KG1 (cell line): Measurements from ENCODE around the gene FHL2.
"Not testable (repeated sequence)": the region's sequence is repeated elsewhere in the genome, so short reads cannot be mapped to it uniquely, and the experiment has no call there.

ENCODE experiments used
- DNase-seq: peaks from one replicate; lab custom pipeline; 2025; lab: John Stamatoyannopoulos, UW

Gene FHL2

GRCh38 chr2:105398336-105399206 is at the start of gene FHL2:
Gene FHL2 (minus strand): TSS chr2:105399051. CDS start chr2:105386516, 12,535 bp downstream.
- DNase-seq = peak; percentile 27

GRCh38 chr2:105447476-105447875 is 48.6 kb upstream of the FHL2 start:
- no peak for DNase-seq

GRCh38 chr2:105446501-105446900 is 47.6 kb upstream of the FHL2 start:
- no peak for DNase-seq

- DNase-seq = no peak
Measured at GRCh38 chr2:105445976-105446375, 47.1 kb upstream of the FHL2 start.

GRCh38 chr2:105445498-105445897 is 46.6 kb upstream of the FHL2 start:
- DNase-seq = no peak

- no peak for DNase-seq
Measured at GRCh38 chr2:105443617-105444598, 45.1 kb upstream of the FHL2 start.

- no peak for DNase-seq
Measured at GRCh38 chr2:105442721-105443120, 43.9 kb upstream of the FHL2 start.

GRCh38 chr2:105442056-105442455 is 43.2 kb upstream of the FHL2 start:
- DNase-seq = no peak

GRCh38 chr2:105439141-105439540 is 40.3 kb upstream of the FHL2 start:
- no peak for DNase-seq

GRCh38 chr2:105438104-105438929 is 39.5 kb upstream of the FHL2 start:
- no peak for DNase-seq

GRCh38 chr2:105437708-105438103 is 38.9 kb upstream of the FHL2 start:
- DNase-seq = no peak

GRCh38 chr2:105432749-105433148 is 33.9 kb upstream of the FHL2 start:
- no peak for DNase-seq

- no peak for DNase-seq
Measured at GRCh38 chr2:105432044-105432399, 33.2 kb upstream of the FHL2 start.

- DNase-seq = no peak
Measured at GRCh38 chr2:105431367-105432043, 32.7 kb upstream of the FHL2 start.

GRCh38 chr2:105428387-105429018 is 29.7 kb upstream of the FHL2 start:
- no peak for DNase-seq

- no peak for DNase-seq
Measured at GRCh38 chr2:105427485-105427884, 28.6 kb upstream of the FHL2 start.

GRCh38 chr2:105426626-105427292 is 27.9 kb upstream of the FHL2 start:
- DNase-seq = no peak

GRCh38 chr2:105425936-105426625 is 27.2 kb upstream of the FHL2 start:
- DNase-seq = no peak

GRCh38 chr2:105424836-105425235 is 26.0 kb upstream of the FHL2 start:
- not testable (repeated sequence) for DNase-seq

- no peak for DNase-seq
Measured at GRCh38 chr2:105422801-105423200, 23.9 kb upstream of the FHL2 start.
